HG03432 (cell line): ENCODE results near the gene GALP.
"Not testable (repeated sequence)": the region's sequence is repeated elsewhere in the genome, so short reads cannot be mapped to it uniquely, and the experiment has no call there.

Experiments
- ATAC-seq: cut with Tn5 transposase; IDR thresholded peaks from one replicate; pipeline ENCODE4 v1.9.1; 2021; ENCODE audit warnings: mild to moderate bottlenecking, moderate library complexity; ENCODE audit not compliant: unreplicated experiment

GALP gene

DNA sequence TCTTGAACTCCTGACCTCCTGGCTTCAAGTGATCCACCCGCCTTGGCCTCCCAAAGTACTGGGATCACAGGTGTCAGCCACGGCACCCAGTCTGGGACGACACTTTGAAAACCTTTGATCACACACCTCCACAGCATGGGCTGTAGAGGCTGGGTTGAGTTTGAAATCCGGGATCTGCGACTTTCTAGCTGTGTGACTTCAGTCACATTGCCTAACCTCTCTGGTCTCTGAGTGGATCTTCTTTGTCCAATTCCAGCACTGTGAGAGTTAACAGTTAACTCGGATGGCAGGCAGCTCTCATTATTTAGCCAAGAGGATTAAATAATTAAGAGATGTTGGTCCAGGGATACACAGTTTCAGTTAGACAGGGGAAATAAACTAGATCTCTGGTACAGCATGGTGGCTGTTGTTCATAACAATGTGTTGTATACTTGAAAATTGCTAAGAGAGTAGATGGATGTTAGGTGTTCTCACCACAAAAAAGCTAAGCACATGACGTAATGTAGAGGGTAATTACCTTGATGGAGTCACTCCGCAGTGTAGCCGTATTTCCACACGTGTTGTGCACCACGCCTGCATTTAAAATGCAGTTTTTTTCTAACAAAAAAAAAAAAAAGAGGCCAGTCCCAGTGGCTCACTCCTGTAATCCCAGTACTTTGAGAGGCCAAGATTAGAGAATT lies 1.9 kb downstream of the GALP start:
- no peak for ATAC-seq

DNA sequence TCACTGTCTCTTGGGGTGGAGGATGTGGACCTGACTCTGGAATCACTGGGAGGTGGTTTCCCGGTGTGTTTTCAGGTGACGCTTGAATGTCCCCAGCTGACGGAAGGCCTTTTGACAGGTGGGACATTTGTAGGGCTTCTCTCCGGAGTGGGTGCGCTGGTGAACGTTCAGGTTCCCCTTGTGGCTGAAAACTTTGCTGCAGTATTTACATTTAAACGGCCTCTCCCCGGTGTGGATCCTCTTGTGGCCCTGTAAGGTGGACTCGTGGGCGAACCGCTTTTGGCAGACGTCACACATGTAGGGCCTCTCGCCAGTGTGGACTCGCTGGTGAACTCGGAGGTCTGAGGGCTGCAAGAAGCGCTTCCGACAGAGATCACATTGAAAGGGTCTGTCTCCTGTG lies 14.0 kb downstream of the GALP start:
- no peak for ATAC-seq

DNA sequence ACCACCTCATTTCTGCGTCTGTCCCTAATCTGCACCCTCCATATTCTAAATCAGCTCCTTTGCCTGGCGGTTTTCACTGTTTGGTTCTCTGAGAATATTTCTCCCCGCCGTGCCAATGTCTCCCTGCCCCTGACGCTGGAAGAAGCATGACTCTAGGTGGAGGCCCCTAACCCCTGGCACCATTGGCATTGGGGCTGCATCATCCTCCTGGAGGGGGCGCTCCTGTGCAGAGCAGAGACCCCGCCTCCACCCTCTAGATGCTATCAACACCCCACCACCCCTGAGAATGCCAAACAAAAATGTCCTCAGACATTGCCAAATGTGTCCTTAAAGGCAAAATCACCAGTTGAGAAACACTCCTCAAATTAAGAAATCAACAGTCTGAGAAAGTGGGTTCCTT lies 15.3 kb downstream of the GALP start:
- ATAC-seq, result no peak

DNA sequence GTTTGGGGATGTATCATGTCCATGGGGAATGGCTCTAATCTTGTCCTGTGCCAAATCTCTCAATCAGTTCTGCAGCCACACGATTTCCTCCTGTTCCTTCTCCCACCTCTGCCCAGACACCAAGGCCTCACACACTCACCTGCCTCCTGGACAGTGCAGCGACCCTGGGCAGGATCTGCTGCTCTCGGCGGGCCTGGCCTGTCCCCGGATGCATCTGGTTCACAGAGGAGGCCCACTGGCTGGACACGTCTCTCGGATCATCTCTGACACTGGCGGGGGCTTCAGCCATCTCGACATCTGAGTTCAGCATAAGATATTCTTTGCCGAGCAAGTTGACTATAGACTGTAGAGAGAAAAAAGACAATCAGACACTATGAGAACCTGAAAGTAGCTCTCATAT lies 15.9 kb downstream of the GALP start:
- ATAC-seq, result no peak

DNA sequence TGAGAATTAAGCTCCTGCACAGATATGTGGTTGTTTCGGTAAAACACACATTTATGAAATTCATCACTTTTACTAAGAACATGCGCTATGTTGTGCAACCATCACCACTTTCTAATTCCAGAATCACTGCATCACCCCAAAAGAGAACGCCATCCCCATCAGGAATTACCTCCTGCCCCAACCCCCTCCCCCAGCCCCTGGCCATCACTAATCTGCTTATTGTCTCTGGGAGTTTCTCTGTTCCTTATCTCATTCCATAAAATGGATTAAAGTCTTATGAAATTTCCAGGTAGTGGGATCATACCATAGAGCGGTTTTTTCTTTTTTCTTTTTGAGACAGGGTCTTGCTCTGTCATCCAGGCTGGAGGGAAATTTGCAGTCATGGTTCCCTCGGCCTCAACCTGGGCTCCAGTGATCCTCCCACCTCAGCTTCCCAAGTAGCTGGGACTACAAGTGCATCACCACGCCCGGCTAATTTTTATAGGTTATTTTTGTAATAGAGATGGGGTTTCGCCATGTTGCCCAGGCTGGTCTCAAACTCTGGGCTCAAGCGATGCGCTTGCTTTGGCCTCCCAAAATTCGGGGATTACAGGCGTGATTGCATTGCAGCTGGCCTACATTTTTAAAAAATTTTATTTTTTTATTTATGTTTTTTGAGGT lies 18.3 kb downstream of the GALP start:
- no peak for ATAC-seq

DNA sequence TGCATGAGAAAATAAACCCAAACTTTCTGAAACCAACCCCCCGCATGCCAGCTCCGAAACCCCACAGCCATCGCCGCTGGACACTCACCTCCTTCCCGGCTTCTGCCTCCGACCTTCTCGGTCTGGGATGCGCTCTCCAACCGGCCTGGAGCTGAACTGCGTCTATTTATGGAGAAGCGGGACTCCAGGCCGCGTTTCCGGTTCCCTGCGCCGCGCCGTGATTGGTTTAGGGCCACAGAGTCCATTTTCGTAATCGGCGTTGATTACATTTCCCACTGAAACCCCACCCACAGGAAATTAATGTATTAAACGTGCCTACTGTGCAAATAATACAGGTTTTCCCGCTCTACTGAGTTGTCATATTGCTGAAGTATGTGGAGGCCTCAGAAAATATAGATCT lies 21.8 kb downstream of the GALP start, which contains the start of gene ZSCAN5B:
Gene ZSCAN5B, minus strand, starts transcription at position 138 of the 400 bp plus-strand sequence. CDS start 4,731 bp downstream, outside the sequence.
- ATAC-seq, result not testable (repeated sequence)

DNA sequence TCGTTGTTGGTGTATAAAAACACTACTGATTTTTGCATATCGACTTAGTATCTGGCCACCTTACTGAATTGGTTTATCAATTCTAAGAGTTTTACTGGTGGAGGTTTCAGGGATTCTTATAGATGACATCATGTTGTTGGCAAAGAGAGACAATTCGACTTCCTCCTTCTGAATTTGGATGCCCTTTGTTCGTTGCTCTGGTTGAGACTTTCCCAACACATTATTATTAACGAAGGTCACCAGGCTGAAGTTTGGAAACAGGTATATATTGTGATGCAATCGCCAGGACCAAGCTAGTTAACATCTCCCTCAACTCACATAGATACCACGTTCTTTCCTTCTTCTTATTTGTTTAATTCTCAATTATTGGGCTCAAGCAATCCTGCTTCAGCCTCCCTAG lies 23.9 kb downstream of the GALP start:
- ATAC-seq, result no peak

DNA sequence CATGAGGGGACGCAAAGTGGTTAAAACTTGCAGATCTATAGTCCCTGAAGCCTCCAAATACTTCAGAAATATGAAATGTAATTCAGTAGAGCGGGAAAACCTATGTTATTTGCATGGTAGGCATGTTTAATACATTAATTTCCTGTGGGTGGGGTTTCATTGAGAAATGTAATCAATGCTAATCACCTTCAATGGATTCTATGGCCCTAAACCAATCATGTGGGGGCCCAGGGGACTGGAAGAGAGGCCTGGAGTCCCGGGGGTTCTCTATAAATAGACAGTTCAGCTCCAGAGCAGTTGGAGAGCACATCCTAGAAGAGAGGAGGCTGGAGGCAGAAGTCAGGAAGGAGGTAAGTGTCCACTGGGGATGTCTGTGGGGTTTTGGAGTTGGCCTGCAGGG lies 26.2 kb downstream of the GALP start, which contains the start of gene ZSCAN5C:
Gene ZSCAN5C, plus strand, starts transcription at position 301 of the 400 bp plus-strand sequence. CDS start 3,641 bp downstream, outside the sequence.
- no peak for ATAC-seq

DNA sequence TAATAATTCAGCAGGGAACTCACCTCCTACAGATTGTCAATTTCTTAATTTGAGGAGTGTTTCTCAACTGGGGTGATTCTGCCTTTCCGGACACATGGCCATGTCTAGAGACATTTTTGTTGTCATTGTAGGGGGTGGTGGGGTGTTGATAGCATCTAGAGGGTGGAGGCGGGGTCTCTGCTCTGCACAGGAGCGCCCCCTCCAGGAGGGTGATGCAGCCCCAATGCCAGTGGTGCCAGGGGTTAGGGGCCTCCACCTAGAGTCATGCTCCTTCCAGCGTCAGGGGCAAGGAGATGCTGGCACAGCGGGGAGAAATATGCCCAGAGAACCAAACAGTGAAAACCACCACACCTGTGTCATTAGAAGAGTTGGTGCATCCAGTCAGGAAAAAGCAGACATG lies 31.8 kb downstream of the GALP start:
- ATAC-seq, result not testable (repeated sequence)

DNA sequence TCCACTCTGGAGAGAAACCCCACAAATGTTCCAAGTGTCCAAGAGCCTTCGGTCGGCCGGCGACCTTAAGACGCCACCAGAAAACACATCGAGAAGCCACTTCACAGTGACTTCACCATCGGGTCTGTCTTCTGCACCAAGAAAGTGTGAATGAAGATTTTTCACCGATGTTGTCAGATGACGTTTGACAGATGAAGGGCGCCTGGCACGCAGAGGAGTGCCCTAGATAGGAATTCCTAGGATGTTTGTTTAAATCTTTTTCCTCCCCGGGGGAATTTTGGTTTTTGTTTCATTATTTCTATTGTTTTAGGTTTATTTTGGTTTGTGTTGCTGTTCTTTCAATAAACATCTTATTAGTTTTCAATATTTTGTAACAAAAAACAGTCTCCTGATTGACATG lies 33.3 kb downstream of the GALP start:
- ATAC-seq, result no peak

DNA sequence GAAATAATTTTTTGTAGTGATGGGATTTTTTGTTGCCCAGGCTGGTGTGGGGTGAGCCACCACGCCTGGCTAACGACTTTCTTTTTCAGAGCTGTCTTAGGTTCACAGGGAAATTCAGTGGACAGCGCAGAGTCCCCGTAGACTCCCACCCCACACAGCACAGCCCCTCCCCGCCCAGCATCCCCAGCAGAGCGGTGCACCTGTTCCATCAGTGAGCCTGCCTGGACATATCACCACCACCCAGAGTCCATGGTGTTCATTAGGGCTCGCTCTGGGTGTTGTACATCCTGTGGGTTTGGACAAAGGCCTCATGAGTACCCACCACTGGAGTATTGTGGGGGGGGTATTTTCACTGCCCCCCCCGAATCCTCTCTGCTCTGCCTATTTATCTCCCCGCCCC lies 34.2 kb downstream of the GALP start:
- ATAC-seq, result not testable (repeated sequence)

DNA sequence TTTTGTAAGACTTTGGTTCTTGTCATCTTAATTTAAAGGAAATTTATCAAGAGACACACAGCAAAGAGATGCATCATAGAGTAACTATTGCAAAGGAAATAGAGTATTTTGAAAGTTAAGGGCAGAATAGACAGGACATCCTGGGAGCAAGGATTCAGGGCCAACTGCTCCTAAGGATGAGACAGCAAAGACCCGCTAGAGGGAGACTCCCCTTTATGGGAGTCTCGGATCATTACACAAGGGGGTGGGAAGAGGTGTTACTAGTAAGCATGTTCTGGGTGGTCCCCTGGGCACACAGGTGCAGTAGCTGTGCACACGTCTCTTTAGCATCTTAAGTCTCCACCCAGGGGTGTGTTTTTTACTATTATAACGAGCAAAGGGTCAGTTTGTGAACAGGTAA lies 35.9 kb downstream of the GALP start:
- ATAC-seq, result no peak

DNA sequence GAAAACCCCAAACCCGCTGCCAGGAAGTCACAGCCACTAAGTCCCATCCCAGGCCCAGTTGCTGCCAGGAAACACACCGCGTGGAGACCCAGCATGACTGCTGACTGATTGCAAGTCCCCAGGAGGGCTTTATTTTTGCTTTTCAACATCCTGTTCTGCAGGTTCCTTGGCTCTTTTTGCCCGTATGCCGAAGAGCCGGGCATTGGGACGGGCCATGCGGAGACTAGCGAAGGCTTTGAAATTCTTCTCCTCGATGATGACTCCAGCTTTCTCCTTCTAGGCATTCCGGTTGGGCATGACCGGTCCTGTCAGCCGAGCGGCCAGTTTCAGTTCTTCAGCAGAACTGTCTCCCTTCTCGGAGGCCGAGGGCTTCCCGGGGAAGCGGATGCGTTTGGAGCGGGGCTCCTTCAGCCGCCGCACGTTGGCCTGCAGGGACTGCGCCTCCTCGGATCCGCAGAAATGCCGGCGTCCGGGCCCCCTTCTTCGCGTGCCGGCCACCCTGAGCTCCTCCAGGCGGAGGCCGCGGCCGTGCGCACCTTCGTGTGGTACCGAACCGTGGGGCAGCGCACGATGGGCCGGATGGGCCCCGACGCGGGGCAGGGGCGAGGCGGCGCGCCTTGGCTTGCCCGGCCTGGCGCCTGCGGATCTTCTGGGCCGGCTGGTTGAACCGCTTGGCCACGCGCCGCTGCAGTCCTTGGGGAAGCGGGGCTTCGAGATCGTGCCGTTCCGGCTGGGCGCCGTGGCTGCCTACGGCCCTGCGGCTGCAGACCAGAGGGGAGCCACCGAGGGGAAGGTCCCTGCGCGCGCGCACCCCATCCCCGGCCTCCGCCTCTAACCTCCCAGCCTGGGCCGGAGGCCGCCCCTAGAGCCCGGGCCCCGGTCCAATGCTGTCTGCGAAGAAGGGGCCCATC lies 41.5 kb downstream of the GALP start:
- ATAC-seq, result no peak

DNA sequence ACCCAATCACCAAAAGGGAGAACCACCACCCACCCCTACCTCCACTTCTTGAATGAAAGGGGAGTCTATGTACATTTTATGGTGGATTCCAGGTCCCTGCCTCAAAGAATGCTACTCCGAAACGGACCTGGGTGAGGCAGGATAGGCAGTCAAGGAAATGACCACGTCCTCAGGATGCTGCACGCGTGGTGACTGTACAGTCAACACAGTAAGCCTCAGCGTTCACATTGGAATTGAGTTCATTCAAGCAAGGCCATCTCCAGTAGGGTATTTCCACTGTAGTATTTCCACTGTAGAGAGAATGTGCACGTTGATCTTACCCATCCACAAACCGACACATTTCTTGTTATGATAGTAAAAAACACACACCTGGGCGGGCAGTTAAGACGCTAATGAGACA lies 43.2 kb downstream of the GALP start:
- ATAC-seq, result no peak

DNA sequence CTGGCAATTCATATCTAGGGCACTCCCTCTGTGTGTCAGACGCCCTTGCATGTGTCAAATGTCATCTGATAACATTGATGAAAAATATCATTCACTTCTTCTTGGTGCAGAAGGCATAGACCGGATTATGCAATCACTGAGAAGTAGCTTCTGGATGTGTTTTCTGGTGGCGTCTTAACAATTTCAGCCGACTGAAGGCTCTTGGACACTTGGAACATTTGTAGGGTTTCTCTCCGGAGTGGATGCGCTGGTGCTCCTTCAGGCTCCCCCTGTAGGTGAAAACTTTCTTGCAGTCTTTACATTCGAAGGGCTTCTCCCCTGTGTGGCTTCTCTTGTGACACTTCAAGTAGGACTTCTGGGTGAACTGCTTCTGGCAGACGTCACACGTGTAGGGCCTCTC lies 45.6 kb downstream of the GALP start:
- ATAC-seq, result not testable (repeated sequence)

DNA sequence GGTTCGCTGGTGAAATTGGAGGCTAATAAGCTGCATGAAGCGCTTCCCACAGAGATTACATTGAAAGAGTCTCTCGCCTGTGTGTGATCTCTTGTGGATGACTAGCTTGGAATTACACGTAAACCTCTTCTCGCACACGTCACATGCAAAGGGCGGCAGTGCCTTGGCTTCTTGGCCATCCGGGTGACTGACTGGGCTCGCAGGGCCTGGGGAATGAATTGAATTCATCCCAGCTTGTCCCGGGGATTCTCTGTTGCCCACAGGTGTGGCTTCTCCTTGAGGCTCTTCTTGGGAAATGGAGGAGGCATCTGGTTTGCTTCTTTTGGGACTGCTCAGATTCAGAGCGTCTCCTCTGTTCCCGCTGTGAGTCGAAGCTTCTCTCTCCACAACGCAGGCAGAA lies 46.0 kb downstream of the GALP start:
- ATAC-seq, result no peak

DNA sequence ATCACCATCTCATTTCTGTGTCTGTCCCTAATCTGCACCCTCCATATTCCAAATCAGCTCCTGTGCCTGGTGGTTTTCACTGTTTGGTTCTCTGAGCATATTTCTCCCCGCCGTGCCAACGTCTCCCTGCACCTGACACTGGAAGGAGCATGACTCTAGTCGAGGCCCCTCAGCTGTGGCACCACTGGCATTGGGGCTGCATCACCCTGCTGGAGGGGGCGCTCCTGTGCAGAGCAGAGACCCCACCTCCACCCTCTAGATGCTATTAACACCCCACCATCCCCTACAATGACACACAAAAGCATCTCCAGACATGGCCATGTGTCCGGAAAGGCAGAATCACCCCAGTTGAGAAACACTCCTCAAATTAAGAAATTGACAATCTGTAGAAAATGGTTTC lies 47.1 kb downstream of the GALP start:
- ATAC-seq, result no peak

DNA sequence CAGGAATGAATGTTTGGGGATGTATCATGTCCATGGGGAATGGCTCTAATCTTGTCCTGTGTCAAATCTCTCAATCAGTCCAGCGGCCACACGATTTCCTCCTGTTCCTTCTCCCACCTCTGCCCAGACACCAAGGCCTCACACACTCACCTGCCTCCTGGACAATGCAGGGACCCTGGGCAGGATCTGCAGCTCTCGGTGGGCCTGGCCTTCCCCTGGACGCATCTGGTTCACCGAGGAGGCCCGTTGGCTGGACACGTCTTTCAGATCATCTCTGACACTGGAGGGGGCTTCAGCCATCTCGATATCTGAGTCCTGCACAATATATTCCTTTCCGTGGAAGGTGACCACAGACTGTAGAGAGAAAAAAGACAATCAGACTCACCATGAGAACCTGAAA lies 47.7 kb downstream of the GALP start:
- ATAC-seq, result no peak
